Forelimb muscle (tissue), 1 donor: Measurements from ENCODE around the gene SMG7. TPM values are rescaled to one million over a fixed set of nuclear protein-coding genes. Genes with fewer than 3 reads are reported as not detected.

Source experiments
- DNase-seq: peaks from one replicate; pipeline ENCODE4 v3.0.0-alpha.2; 2013; ENCODE audit warnings: low read depth
- polyA plus RNA-seq: library from polyadenylated mRNA; unstranded; fragments of 120-200 nt; gene quantifications from one replicate; pipeline ENCODE4 v1.2.1, GENCODE V29; 2013; ENCODE audit not compliant: insufficient read length

SMG7 gene
- polyA plus RNA-seq, 1 donor, result 32.6 TPM

DNA sequence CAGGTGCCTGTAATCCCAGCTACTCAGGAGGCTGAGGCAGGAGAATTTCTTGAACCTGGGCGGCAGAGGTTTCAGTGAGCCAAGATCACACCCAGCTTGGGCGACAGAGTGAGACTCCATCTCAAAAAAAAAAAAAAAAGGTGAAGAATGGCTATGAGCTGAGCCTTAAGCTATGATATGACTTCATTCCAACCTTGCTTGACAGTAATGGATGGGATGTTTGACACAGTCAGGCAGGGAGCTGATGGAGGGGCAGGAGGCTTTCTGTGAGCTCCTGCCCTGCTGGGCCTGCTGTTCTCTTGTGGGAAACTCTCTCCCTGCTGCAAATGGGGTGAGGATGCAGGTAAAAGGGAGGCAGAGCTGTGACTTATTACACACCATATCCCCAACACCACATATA is 90.4 kb downstream of the SMG7 start:
- DNase-seq, result no peak

DNA sequence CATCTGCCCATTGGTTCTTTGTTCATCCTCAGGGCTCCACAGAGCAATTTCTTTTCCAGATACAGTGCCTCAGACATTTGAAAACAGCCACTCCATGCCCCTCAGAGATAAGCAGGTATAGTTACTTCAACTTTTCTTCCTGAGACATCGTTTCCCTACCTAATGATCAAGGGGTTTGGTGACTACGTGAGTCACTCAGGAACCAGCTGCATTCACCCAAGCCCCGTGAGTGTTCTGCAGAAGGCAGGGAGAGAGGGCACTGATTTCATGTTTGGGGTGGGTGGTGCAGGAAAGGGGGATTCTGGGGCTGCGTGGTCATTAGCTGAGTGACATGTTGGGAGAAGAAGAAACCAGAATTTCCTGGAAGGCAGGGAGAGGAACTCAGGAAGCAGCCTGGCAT is 93.0 kb downstream of the SMG7 start:
- no peak for DNase-seq

DNA sequence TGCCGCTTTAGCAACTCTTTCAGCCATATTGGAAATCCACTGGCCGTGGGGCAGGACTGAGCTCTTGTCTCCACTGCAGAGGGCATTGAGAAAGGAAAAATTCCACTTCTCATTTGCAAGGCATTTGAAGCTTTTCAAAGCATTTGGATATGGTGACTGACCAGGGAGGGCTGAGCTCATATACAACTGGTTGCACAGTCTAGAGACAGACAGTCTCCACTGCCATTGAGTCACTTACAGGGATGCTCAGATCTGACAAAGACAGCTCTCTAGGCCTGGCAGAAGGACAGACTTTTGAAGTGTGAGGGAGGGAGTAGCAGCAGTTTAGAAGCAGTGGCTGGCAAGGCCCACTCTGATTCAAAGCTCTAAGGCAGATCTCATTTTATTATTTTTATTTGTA is 93.7 kb downstream of the SMG7 start:
- DNase-seq, result no peak

DNA sequence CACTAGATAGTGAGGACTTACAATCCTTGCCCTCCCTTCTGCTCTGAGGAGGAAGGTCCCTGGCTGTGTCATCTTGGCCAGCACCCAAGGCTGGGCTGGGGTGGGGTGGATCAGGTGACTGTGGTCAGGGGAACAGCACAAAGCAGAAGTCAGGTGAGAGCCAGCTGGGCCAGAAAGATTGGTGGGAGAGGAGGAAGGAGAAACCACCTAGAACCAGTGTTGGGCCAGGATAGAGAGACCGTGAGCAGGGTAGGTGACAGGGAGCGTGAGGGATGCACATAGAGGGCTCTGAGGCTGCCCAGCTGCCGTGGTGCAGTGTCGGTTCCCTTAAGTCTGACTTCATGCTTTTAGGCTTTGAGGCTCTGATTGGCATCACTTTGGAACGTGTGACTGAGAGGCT is 95.3 kb downstream of the SMG7 start:
- DNase-seq, result no peak

DNA sequence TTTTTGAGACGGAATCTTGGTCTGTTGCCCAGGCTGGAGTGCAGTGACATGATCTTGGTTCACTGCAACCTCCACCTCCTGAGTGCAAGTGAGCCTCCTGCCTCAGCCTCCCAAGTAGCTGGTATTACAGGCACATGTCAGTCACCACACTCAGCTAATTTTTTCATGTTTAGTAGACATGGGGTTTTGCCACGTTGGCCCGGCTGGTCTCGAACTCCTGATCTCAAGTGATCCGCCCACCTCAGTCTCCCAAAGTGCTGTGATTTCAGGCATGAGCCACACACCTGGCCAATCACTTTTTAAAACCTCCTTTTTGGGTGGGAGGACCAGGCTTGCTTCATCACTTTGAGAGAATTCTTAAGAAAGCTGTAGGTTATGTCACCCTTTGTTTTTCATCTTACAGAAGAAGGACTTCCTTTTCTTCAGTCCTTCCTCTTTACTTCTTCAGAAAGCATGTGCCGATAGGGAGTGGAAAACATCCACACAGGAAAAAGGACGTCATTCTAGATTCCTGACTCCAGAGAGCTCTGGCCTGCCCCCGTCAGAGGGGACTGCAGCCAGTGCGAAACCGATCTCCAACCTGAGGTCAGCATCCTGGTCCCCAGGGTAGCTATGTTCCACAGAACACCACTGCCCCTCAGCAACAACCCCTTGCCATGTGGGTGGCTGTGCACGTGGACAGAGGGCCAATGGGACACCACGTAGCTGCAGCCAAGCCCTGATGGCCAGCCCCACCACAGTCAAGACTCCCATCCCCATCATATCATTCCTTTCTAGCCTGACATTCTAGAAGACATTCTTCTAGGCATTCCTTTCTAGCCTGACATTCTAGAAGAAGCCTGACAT is 96.1 kb downstream of the SMG7 start:
- DNase-seq, result no peak

DNA sequence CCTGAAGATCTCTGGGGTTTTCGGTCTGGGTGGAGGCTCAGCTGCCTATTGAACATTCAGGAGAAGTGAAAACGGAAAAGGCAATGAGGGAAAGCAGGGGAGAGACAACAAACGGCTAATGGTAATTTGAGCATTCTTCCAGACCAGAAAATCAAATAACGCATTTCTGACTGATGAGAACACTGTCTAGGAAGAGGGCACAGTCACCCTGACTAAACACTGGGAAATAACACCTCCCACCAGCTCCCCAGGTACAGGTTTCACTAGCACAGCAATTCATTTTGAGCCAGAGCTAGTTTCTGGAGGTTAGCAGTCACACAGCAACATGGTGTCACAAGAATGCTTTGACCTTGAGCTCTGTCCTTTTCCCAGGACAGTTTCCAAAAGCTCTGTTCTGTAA is 96.8 kb downstream of the SMG7 start:
- DNase-seq, result no peak

DNA sequence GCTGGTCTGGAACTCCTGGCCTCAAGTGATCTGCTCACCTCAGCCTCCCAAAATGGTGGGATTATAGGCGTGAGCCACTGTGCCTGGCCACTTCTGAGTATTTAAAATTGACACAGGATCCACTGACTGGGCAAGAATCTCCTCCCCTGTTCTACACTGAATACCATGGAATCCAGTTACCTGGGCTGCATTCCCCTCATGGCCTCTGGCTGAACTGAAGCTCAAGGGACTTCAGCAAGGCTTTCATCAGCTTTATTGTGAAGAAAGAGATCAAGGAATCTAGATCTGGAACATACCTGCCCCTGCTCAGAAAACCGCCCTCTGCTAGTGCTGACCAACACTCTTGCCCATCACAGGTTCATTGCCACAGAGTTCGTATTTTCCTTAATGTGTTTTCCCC is 97.5 kb downstream of the SMG7 start:
- DNase-seq, result no peak

DNA sequence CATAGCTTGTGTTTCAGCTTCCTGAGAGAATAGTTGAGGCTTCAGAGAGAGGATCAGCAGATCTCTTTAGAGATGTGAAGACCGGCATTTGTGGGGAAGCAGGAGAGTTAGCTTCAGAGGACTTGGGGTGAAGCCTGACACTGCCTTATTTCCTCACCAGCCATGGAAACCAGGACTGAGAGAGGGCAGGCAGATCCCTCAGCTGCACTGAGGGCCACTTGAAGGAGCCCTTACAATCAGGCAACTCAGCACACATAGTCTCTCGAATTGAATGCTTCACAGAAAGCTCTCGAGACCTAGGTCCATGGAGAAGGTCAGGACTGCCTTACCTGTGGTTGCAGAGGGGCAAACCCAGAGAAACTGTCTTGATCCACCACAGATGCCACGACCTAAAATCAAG is 98.2 kb downstream of the SMG7 start:
- no peak for DNase-seq

DNA sequence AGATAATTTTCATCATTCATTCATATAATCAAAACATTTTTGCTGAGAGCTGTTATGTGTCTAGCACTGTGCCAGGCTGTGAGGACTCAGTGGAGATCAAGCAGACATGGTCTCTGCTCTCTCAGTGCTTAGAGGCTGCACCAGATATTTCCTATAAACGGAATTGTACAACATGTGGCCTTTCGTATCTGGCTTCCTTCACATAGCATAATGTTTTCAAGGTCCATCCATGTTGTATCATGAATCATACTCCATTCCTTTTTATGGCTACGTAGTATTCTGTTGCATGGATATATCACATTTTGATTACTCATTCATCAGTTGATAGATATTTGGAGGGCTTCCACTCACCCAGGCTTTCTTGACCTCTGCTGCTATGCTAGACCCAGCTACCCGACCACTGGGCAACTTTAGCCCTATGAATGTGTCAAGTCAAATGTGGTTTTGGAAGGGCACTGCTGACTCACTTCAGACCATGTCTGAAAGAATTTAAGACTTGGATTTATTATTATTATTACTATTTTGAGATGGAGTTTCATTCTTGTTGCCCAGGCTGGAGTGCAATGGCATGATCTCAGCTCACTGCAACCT is 99.5 kb downstream of the SMG7 start:
- DNase-seq, result no peak

DNA sequence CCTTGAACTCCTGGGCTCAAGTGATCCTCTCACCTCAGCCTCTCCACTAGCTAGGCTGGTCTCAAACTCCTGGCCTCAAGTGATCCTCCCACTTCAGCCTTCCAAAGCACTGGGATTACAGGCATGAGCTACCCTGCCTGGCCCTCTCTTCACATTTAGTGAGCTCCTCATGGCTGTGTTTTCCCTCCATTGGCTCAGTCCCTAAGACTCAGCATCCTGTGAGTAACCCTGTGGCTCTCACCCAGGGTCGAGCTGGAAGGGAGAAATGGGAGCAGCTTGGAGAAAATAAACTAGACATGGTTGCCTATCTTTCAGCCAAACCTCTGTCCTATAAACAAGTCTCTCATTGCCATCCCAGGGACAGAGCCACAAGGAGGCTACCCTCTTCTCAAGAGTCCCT is 100.4 kb downstream of the SMG7 start:
- DNase-seq, result no peak

DNA sequence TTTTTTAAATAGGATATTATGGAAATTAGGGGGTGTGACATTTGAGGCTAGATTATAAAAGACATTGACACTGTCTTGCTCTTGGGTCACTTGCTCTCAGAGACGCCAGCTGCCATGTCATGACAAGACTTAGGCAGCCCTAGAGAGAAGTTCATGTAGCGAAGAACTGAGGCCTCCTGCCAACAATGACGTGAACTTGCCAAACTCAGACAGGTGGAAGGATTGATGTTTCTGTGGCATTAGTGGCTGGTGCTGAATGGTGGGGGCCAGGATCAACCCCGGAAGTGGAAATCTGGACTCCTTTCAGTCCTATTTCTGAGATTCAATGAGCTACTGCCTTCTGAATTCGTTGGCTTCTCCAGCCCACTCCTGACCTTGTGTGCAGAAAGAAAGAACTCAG is 103.3 kb downstream of the SMG7 start:
- DNase-seq, result no peak

DNA sequence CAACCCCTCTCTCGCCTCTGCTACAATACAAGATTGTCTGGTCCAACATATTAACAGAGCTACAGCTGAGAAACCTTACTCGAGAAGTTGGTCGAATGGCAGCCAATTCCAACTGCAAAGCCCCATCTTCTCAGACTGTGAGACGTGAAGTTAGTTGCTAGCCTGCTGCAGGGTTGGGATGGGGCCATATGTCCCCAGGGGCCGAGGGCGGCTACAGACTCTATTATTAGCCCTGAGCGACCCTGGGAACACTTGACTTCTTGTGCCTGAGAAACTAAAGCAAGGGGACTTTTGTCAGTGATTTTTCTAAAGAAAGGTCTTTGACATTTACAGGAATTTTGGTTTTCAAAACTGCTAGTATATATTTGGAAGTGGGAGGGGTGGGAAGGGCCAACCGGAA is 104.2 kb downstream of the SMG7 start:
- no peak for DNase-seq

DNA sequence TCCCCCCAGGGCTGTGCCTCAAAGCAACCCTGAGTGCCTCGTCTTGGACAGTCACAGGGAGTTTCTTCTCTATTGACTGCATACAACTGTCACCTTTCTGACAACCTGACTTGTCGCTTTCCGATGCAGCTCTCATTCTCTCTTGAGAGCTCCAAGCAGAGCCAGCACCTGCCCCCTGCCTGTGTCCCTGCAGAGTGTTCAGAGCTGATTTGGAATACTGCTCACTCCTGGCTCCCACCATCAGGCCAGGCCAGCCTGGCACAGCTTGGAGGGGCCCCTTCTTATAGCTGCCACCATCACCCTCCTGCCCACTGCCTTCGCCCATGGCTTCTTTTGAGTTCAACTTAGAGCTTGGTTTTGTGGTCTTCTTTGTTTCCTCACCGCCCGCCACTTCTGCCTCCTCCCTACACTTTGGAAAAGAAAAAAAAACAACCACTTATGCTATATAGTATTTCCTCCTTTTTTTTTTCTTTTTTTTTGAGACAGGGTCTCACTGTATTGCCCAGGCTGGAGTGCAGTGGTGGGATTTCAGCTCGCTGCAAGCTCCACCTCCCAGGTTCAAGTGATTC is 105.7 kb downstream of the SMG7 start:
- no peak for DNase-seq

DNA sequence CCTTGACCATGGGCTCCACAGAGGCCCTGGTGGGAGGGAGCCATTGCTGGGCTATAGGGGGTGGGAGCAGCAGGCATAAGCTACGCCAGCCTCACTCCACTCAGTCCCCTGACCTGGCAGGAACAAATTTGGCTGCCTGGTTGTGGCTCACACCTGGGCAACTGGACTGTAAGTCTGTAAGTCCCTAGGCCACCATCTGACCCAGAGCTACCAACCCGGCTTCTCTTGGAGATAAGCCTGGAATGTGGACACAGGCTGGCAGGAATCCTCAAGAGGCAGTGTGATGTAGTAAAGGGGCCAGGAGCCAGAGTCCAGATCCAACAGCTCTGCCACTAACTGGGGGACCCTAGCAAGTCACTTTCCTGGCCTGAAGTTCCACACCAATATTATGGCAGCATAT is 106.6 kb downstream of the SMG7 start:
- no peak for DNase-seq

DNA sequence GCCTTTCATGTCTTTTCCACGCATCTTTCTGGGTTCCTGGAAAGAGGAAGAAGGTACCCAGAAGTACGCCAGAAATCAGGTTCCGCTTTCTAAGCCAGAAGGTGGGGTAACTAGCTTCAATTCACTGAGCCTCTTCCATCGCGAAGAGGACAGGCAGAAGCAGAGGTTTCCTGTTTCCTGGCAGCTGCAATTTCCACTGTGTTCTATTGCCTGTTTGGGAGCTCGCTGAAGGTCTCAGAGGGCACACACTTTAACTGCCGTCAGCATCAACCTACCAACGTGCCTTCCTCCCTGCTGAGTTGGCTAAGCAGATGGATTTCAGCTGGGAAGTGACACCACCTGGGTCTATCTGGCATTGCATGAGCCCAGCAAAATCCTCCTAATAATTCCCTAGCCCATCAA is 108.0 kb downstream of the SMG7 start:
- DNase-seq, result peak; percentile 41

DNA sequence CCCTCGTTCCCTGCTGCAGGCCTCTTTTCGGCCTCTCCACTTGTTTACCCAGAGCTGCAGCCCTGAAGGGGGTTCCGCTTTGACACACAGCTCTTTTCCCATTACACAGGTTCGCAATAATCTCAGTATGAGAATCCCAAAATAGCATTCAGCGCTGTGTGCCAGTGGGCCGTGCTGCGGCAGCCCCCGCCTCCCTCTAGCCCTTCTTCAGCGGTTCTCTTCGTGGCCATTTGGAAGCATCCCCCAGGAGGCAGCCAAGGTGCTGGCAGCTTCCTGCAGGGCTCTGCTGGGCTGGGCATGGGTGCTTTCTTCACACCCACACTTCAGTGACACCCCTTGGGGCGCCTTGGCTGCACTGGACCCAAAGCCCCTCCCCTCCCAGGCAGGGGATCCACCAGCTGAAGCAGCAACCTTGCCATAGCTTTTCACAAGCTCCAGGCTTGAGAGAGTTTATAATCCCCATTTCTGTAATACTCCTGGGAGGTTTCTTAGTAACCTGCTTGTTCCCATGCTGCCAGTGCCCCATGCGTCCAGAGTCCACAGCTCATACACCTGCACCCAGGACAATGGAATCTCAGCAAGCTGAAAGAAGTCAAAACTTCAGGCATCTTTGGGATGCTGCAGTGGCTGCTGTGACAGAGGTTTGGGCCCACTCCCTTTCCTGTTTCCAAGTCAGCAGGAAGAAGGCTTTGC is 109.9 kb downstream of the SMG7 start:
- no peak for DNase-seq

DNA sequence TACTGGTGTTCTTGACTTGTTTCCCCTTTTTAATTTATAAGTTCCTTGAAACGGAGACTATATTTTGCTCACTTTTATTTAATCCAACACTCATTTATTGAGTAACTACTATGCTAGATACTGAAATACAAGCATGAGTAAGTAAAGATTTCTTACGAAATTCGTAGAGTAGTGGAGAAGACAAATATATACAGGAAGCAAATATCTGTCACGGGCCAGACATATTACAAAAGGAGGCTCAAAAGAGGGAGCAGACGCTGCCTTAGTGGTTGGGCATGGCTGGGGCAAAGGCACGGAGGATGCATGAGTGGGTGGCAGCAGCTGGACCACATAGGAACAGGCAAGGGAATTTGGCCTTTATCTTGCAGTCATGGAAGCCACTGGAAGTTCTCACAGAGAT is 111.2 kb downstream of the SMG7 start:
- no peak for DNase-seq

DNA sequence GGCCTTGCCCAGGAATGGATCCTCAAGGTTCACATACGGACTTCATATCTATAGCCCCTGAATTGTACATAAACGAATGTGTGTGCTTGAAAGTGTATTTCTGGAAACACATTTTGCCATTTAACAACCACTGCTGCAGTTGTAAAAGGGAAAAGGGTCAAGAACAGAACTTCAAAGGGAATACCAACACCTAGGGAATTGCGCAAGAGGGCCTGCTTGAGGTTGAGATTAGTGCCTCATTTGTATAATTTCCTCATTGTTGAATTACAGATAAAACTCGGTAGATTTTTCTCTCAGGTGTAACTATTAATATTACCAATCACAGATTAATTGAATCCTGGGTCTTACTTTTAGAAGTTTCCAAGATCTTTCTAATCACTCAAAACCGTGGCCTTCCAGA is 111.8 kb downstream of the SMG7 start:
- DNase-seq, result no peak

DNA sequence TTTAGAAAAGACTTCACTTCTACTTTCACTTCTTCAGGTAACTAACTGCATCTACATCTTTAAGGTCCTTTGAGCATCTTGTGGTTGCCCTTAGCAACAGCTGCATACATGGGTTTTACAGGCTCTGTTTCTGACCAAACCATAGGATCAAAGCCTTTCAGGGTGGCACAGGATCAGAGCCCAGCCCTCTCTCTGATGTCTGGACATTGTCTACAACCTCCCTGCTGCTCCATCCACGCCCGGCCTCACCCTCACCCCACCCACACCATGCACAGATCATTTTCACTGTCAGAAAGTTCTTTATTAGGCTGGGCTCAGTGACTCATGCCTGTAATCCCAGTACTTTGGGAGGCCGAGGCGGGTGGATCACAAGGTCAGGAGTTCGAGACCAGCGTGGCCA is 112.7 kb downstream of the SMG7 start:
- no peak for DNase-seq

DNA sequence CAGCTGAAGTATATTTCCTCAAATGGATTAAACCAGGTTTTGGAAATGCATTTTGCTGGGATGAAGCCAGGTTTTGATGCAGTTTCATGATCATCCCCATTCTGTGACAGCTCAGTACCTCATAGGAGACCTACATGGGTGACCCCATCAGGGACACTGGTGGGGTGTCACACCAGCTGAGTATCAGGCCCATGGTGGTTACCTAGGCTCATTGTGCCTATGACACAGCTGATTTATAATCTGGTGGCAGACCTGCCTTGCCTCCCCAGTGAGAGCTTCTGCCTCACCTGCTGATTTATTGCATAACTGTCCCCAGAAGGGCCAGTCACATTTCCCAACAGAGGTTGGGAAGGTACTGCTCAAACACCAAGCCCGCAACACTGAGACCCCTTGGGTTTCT is 114.2 kb downstream of the SMG7 start:
- no peak for DNase-seq

DNA sequence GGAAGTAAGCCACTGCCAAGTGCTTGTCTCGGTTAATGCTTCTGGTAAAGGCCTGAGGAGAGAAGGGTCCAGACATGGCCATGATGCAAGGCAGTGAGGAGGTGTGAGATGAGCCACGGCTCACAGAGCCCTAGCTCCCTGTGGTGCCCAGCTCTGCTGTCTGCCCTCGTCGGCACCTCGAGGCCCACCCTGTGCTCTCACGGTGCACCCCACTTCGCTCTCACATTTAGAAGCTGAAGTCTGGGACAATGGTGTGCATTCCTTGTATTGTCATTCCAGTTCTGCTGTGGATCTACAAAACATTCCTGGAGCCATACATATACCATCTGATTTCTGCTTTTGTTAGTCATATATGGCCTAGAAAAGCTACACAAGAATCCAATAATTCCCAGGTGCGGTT is 114.6 kb downstream of the SMG7 start:
- DNase-seq, result no peak

DNA sequence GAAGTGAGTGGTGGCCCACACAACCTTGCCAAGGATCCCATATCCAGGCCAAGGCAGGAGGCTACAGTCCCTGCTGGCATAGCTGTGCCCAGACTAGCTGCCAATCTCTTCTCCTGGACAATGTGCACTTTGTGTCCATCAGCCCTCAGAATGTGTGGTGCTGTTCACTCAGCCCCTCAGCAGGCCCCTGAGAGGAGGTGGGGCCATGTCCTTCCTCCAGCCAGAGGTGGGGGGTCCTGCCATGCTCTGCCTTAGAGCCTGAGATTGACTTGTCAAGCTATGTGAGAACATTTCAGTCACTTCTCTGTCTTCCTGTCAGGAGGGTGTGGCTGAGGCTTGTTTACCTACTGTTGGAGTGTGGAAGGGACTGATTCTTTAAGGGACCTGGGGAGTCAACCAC is 116.5 kb downstream of the SMG7 start:
- DNase-seq, result no peak

DNA sequence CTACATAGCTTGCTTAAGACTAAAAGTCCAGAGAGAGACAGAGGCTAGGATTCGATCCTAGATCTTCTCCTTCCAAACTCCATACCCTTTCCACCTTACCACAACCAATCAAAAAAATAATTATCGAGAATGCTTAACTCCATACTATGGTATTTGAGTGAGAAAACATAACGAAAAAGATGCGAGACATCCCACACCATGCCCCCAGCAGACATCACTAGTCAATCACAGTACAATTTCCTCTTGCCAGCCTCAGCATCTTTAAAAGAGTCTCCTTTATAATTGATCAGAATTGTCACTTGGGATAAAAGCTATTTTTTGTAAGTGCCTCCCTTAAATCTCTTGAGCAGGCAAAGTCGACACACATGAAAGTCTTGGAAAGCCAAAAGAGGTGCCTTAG is 117.1 kb downstream of the SMG7 start:
- no peak for DNase-seq
